HepG2 (cell line): ENCODE results near the gene CFAP70. TPM values are rescaled to one million over a fixed set of nuclear protein-coding genes. Genes with fewer than 3 reads are reported as not detected.
A peak's percentile ranks its signal among the peaks of the same experiment; 100 is the strongest.

Source experiments
- ATAC-seq: fragments of 200-7000 bp; cut with Tn5 transposase; 3 replicates; pipeline ENCODE4 v1.9.1; 2020; ENCODE audit warnings: mild to moderate bottlenecking, moderate library complexity
- BruUV-seq: library from RNA; stranded (reverse); fragments of 400-500 nt; replicated peaks from 2 replicates; lab custom pipeline; 2021; lab: Mats Ljungman, UMichigan
- CTCF ChIA-PET: fragments of 300-600 bp; formaldehyde crosslinking; extraction: SDS; loops from one replicate; lab custom pipeline; 2021; ENCODE audit warnings: low total read pairs, inconsistent platforms, low intra/inter-chr PET ratio; lab: Yijun Ruan, JAX
- POLR2A ChIA-PET: fragments of 350-600 bp; sonication (Branson Sonifier 250); formaldehyde crosslinking; loops from one replicate; lab custom pipeline; 2020; ENCODE audit warnings: antibody characterized with exemption, inconsistent platforms; lab: Yijun Ruan, JAX
- DNase-seq: peaks from one replicate; pipeline ENCODE4 v3.0.0-alpha.2; 2015; ENCODE audit warnings: low spot score
- FAIRE-seq: peaks from 3 replicates; lab custom pipeline; 2011; peaks lifted over from hg19 to GRCh38; lab: Jason Lieb, UNC
- H2AFZ ChIP-seq: one replicate; pipeline ENCODE4 v1.6.1; 2011; ENCODE audit warnings: low read length, inconsistent platforms
- H3K27ac ChIP-seq: fragments of 300-600 bp; 3 replicates; pipeline ENCODE4 v1.8.0; 2011; ENCODE audit warnings: mixed run types, mild to moderate bottlenecking, mixed read lengths, low read length, inconsistent platforms; ENCODE audit not compliant: insufficient read depth; ENCODE audit errors: extremely low read length
- H3K27me3 ChIP-seq, 2 experiments: fragments of 200-600 bp in 1 of 2; 2 replicates in 1 of 2; 3 replicates in 1 of 2; pipeline versions ENCODE4 v1.6.0 to v1.8.0; 2011; ENCODE audit warnings: low read length in 2 of 2, mild to moderate bottlenecking in 2 of 2, moderate library complexity in 2 of 2, inconsistent platforms in 1 of 2; ENCODE audit not compliant: insufficient read depth in 2 of 2, control insufficient read depth in 1 of 2
- H3K36me3 ChIP-seq, 2 experiments: fragments of 200-600 bp in 1 of 2; replicated peaks in 1 of 2; 2 replicates in 1 of 2; 3 replicates in 1 of 2; pipeline versions ENCODE4 v1.5.1 to v1.8.0; 2011; ENCODE audit warnings: low read length in 2 of 2, inconsistent platforms in 1 of 2; ENCODE audit not compliant: insufficient read depth in 2 of 2, control insufficient read depth in 1 of 2
- H3K4me1 ChIP-seq: 2 replicates; pipeline ENCODE4 v1.5.1; 2012; ENCODE audit warnings: low read length, inconsistent platforms; ENCODE audit not compliant: insufficient read depth
- H3K4me2 ChIP-seq: 2 replicates; pipeline ENCODE4 v1.6.0; 2011; ENCODE audit warnings: low read depth, low read length, inconsistent platforms
- H3K4me3 ChIP-seq, 3 experiments: fragments of 200-600 bp in 1 of 3; sonication (generic), shearing (Covaris generic) in 1 of 3; replicated peaks in 1 of 3; 2 replicates each; pipeline ENCODE4 v1.5.1; 2011 to 2016; ENCODE audit warnings: low read length in 3 of 3, inconsistent platforms in 2 of 3, low read depth in 2 of 3, mild to moderate bottlenecking in 2 of 3, control low read depth in 1 of 3, mixed read lengths in 1 of 3; ENCODE audit not compliant: insufficient read depth in 1 of 3
- H3K79me2 ChIP-seq: one replicate; pipeline ENCODE4 v1.6.1; 2011; ENCODE audit warnings: low read length, inconsistent platforms; ENCODE audit not compliant: insufficient read depth
- H3K9ac ChIP-seq: 2 replicates; pipeline ENCODE4 v1.6.0; 2011; ENCODE audit warnings: mild to moderate bottlenecking, low read depth, low read length, inconsistent platforms; ENCODE audit not compliant: insufficient read depth
- H3K9me3 ChIP-seq: 2 replicates; pipeline ENCODE4 v1.5.1; 2012; ENCODE audit warnings: mild to moderate bottlenecking, low read length
- H4K20me1 ChIP-seq: 2 replicates; pipeline ENCODE4 v1.6.0; 2011; ENCODE audit warnings: inconsistent platforms, mild to moderate bottlenecking, low read length, moderate library complexity; ENCODE audit not compliant: insufficient read depth
- AHDC1 ChIP-seq: sonication (generic); formaldehyde crosslinking; IDR thresholded peaks from 2 replicates; pipeline ENCODE4 v1.5.1; 2020; ENCODE audit warnings: mild to moderate bottlenecking, missing genetic modification reagents, borderline replicate concordance
- ARID3A ChIP-seq: IDR thresholded peaks from 2 replicates; pipeline ENCODE4 v1.6.1; 2012; ENCODE audit warnings: low read depth, low read length, improper control_type of control experiment
- CTCF ChIP-seq: sonication (generic); formaldehyde crosslinking; IDR thresholded peaks from 2 replicates; pipeline ENCODE4 v1.5.0; 2020; ENCODE audit warnings: mild to moderate bottlenecking, missing genetic modification reagents, moderate library complexity
- HOXA5 ChIP-seq: sonication (generic); formaldehyde crosslinking; IDR thresholded peaks from 2 replicates; pipeline ENCODE4 v1.4.0; 2020; ENCODE audit warnings: missing genetic modification reagents
- SMC3 ChIP-seq: IDR thresholded peaks from 2 replicates; pipeline ENCODE4 v1.6.1; 2011; ENCODE audit warnings: low read length, improper control_type of control experiment
- STAG1 ChIP-seq: sonication (generic); formaldehyde crosslinking; IDR thresholded peaks from 2 replicates; pipeline ENCODE4 v1.4.0; 2020; ENCODE audit warnings: missing genetic modification reagents
- WGBS: methylation state at CpG from one replicate; pipeline ENCODE4 v1.1.6; 2017; ENCODE audit warnings: low lambda C conversion rate; 5-methylcytosine and 5-hydroxymethylcytosine counted together
- in situ Hi-C: cut with HindIII; loops from 2 replicates; pipeline ENCODE4 v1.10.0; 2017; ENCODE audit warnings: low pct_unique_long_range_greater_than_20kb; ENCODE audit not compliant: extremely low pct_ligation_motif_present
- intact Hi-C: fragments of 100-400 bp; cut with micrococcal nuclease; formaldehyde crosslinking; loops from one replicate; pipeline ENCODE4 v1.10.0; 2022; ENCODE audit not compliant: unreplicated experiment
- polyA plus RNA-seq, 8 experiments: library from polyadenylated mRNA; depleted of rRNA in 3 of 8; stranded (reverse) in 7 of 8; unstranded in 1 of 8; fragments of >200 nt; fragmentation: Illumina TruSeq in 4 of 8; extraction: Trizol in 4 of 8; gene quantifications; 2 replicates each; pipeline versions ENCODE4 v1.2.1 to v1.2.3, GENCODE V29; 2011 to 2016; ENCODE audit warnings: low read depth in 4 of 8, missing spikeins in 1 of 8, mixed read lengths in 1 of 8; ENCODE audit not compliant: insufficient read depth in 1 of 8
- total RNA-seq, 5 experiments: library from RNA; depleted of rRNA; stranded (reverse); fragments of >200 nt; fragmentation: Illumina TruSeq; extraction: Trizol; gene quantifications; 2 replicates each; pipeline ENCODE4 v1.2.3, GENCODE V29; 2016; ENCODE audit warnings: low read depth in 1 of 5

The CFAP70 gene
- total and polyA plus RNA-seq, 2 of the 13 experiments (the other 11 are each of a cell fraction or from before 2014, with no cell fraction given) = 0.27 to 0.38 TPM

GRCh38 chr10:73263693-73264347 lies 94.8 kb downstream of the CFAP70 start:
- no peaks in the 10 kb centered on the region for H4K20me1 ChIP-seq
- no peak overlapping the region for H2AFZ ChIP-seq
- no TSS peak for BruUV-seq
- H3K4me1 ChIP-seq = no peaks in the 10 kb centered on the region
- H3K4me2 ChIP-seq = no peak overlapping the region
- ChIA-PET CTCF (no interaction called here), POLR2A (interaction anchor here (1.4 to 3.9 kb wide), 2 partner anchors 11 to 16 kb away, joined by 3 to 21 read pairs; partner anchors contain the start of genes DNAJC9 and MRPS16)
- FAIRE-seq (peak; percentile 44), ATAC-seq (no peak), DNase-seq (peak; percentile 17)
- TF ChIP-seq CTCF (CRISPR knock-in tag) = peak; percentile 42
- TF ChIP-seq AHDC1 = no peak
- peak; percentile 36; the same call in 1 of the 2 replicates for TF ChIP-seq ARID3A
- peak; percentile 49 for TF ChIP-seq STAG1 (CRISPR knock-in tag)
- peak; percentile 25 for TF ChIP-seq SMC3
- no peak for TF ChIP-seq HOXA5 (CRISPR knock-in tag)
- H3K9ac ChIP-seq = no peak overlapping the region
- intact Hi-C loops (loop anchor here (5.0 kb wide), 1 partner anchor 93 kb away; the partner anchor contains the start of gene CFAP70), in situ Hi-C loops (loop anchor here (25.0 kb wide), 1 partner anchor 373 kb away; the partner anchor contains the start of gene MYOZ1)
- no peaks in the 10 kb centered on the region for H3K9me3 ChIP-seq
- H3K27ac ChIP-seq = no peak overlapping the region
- no peaks in the 10 kb centered on the region for H3K36me3 ChIP-seq
- H3K79me2 ChIP-seq = no peaks in the 10 kb centered on the region
- H3K27me3 ChIP-seq = no peaks in the 10 kb centered on the region
- H3K4me3 ChIP-seq = no peak overlapping the region
- WGBS = 3% methylated on average over 1 of the region's 1 CpG
